GM21576 (cell line): ENCODE measurements around the gene C5orf63.
"Not testable (repeated sequence)": the region's sequence is repeated elsewhere in the genome, so short reads cannot be mapped to it uniquely, and the experiment has no call there.

ENCODE experiments used
- ATAC-seq: cut with Tn5 transposase; IDR thresholded peaks from one replicate; pipeline ENCODE4 v1.9.1; 2021; ENCODE audit warnings: mild to moderate bottlenecking, moderate library complexity; ENCODE audit not compliant: unreplicated experiment

Gene C5orf63

GRCh38 chr5:127076315-127077129 lies 3.2 kb upstream of the C5orf63 start:
- no peak for ATAC-seq

- no peak for ATAC-seq
These were observed 1.2 kb upstream of the C5orf63 start for GRCh38 chr5:127074466-127074865.

- no peak for ATAC-seq
These were observed 3.1 kb downstream of the C5orf63 start for GRCh38 chr5:127070243-127070642.

- no peak for ATAC-seq
These were observed 4.6 kb downstream of the C5orf63 start for GRCh38 chr5:127068493-127069214.

GRCh38 chr5:127066721-127067120 lies 6.6 kb downstream of the C5orf63 start:
- no peak for ATAC-seq

- no peak for ATAC-seq
These were observed 9.0 kb downstream of the C5orf63 start for GRCh38 chr5:127064253-127064840.

- ATAC-seq: no peak
These were observed 9.9 kb downstream of the C5orf63 start for GRCh38 chr5:127063257-127063913.

GRCh38 chr5:127061956-127062355 lies 11.3 kb downstream of the C5orf63 start:
- no peak for ATAC-seq

- no peak for ATAC-seq
These were observed 11.8 kb downstream of the C5orf63 start for GRCh38 chr5:127061537-127061936.

- no peak for ATAC-seq
These were observed 12.8 kb downstream of the C5orf63 start for GRCh38 chr5:127060470-127060985.

- no peak for ATAC-seq
These were observed 16.4 kb downstream of the C5orf63 start for GRCh38 chr5:127056896-127057295.

GRCh38 chr5:127055880-127056653 lies 17.2 kb downstream of the C5orf63 start:
- no peak for ATAC-seq

- ATAC-seq: not testable (repeated sequence)
These were observed 19.8 kb downstream of the C5orf63 start for GRCh38 chr5:127053551-127053950.

GRCh38 chr5:127053049-127053448 lies 20.3 kb downstream of the C5orf63 start:
- no peak for ATAC-seq

- ATAC-seq: no peak
These were observed 21.7 kb downstream of the C5orf63 start for GRCh38 chr5:127051591-127051990.

GRCh38 chr5:127046343-127047072 lies 26.8 kb downstream of the C5orf63 start:
- no peak for ATAC-seq

GRCh38 chr5:127042593-127042992 lies 30.7 kb downstream of the C5orf63 start:
- ATAC-seq: no peak

GRCh38 chr5:127041571-127041970 lies 31.7 kb downstream of the C5orf63 start:
- ATAC-seq: no peak

- ATAC-seq: no peak
These were observed 32.3 kb downstream of the C5orf63 start for GRCh38 chr5:127040796-127041520.
